ENCODE results near the gene DNAH10.

DNAH10 gene

GRCh38 chr12:123942238-123942653, 180.1 kb downstream of the DNAH10 start:
- no peak overlapping the region for H4K91ac ChIP-seq (ENCODE audit: low read depth, low read length, poor library complexity)
- no peak overlapping the region for H3K4me2 ChIP-seq (ENCODE audit: insufficient read depth, low read length, poor library complexity, severe bottlenecking)
- no CpG with 5 or more reads among the region's 10 CpGs for WGBS, 2 donors (ENCODE audit: extremely low coverage in 2 of 2, insufficient read length in 2 of 2, insufficient replicate concordance in 1 of 2)
- H3K4me1 ChIP-seq (ENCODE audit: control insufficient read depth in 2 of 2, insufficient read depth in 1 of 2, low read depth in 1 of 2, low read length in 2 of 2) = peaks cover 3 to 4% of the 10 kb centered on the region in 2 donors
- no peak overlapping the region for H3K18ac ChIP-seq (ENCODE audit: low read length)
- H2AK5ac ChIP-seq (ENCODE audit: low read depth, low read length) = no peak overlapping the region
- H2BK12ac ChIP-seq (ENCODE audit: low read length) = no peak overlapping the region
- no peak overlapping the region for H3K4me3 ChIP-seq (ENCODE audit: low read length in 2 of 2)
- H3K23ac ChIP-seq (ENCODE audit: low read depth, low read length, poor library complexity) = no peak overlapping the region
- H3K27me3 ChIP-seq (ENCODE audit: control insufficient read depth in 3 of 3, insufficient read depth in 3 of 3, low read depth in 1 of 3, low read length in 3 of 3) = no peaks in the 10 kb centered on the region
- peaks cover 10 to 59% of the 10 kb centered on the region in 2 donors for H3K36me3 ChIP-seq (replicated peaks in 1 of 2; ENCODE audit: control insufficient read depth in 2 of 2, insufficient read depth in 2 of 2, low read length in 2 of 2)
- peaks cover 5 to 20% of the 10 kb centered on the region in 2 donors for H3K9me3 ChIP-seq (replicated peaks in 1 of 2; ENCODE audit: control insufficient read depth in 2 of 2, insufficient read depth in 1 of 2, low read depth in 1 of 2, low read length in 2 of 2)
- H2BK15ac ChIP-seq (ENCODE audit: low read length) = no peak overlapping the region
- H2BK5ac ChIP-seq (ENCODE audit: low read length) = no peak overlapping the region
- H3K9ac ChIP-seq (ENCODE audit: low read depth, low read length, poor library complexity) = no peak overlapping the region
- no peak overlapping the region for H3K27ac ChIP-seq (replicated peaks; ENCODE audit: low read length)
- H2AFZ ChIP-seq (ENCODE audit: low read length) = no peak overlapping the region
- no peak overlapping the region for H4K8ac ChIP-seq (ENCODE audit: low read depth, low read length)
- DNase-seq (ENCODE audit: low spot score) = no peak
- H3K4ac ChIP-seq (ENCODE audit: low read length) = no peak overlapping the region
- peak overlapping the region; percentile 56 for H3K14ac ChIP-seq (ENCODE audit: low read length)
- no peaks in the 10 kb centered on the region for H3K79me1 ChIP-seq (ENCODE audit: low read depth, low read length)
- H2BK120ac ChIP-seq (ENCODE audit: low read depth, low read length) = no peak overlapping the region

GRCh38 chr12:123942911-123943648, 181.0 kb downstream of the DNAH10 start:
- DNase-seq (ENCODE audit: low spot score) = no peak
- no peak overlapping the region for H3K14ac ChIP-seq (ENCODE audit: low read length)
- H2AK5ac ChIP-seq (ENCODE audit: low read depth, low read length) = no peak overlapping the region
- no peak overlapping the region for H4K8ac ChIP-seq (ENCODE audit: low read depth, low read length)
- H2BK5ac ChIP-seq (ENCODE audit: low read length) = no peak overlapping the region
- H3K27ac ChIP-seq (replicated peaks; ENCODE audit: low read length) = no peak overlapping the region
- H3K36me3 ChIP-seq (replicated peaks in 1 of 2; ENCODE audit: control insufficient read depth in 2 of 2, insufficient read depth in 2 of 2, low read length in 2 of 2) = peaks cover 10 to 54% of the 10 kb centered on the region in 2 donors
- no peaks in the 10 kb centered on the region for H3K27me3 ChIP-seq (ENCODE audit: control insufficient read depth in 3 of 3, insufficient read depth in 3 of 3, low read depth in 1 of 3, low read length in 3 of 3)
- H3K18ac ChIP-seq (ENCODE audit: low read length) = peak overlapping the region; percentile 19
- H3K4me3 ChIP-seq (ENCODE audit: low read length in 2 of 2) = no peak overlapping the region
- H3K4me2 ChIP-seq (ENCODE audit: insufficient read depth, low read length, poor library complexity, severe bottlenecking) = no peak overlapping the region
- H2BK120ac ChIP-seq (ENCODE audit: low read depth, low read length) = no peak overlapping the region
- WGBS, 2 donors (ENCODE audit: extremely low coverage in 2 of 2, insufficient read length in 2 of 2, insufficient replicate concordance in 1 of 2) = no CpG with 5 or more reads among the region's 16 CpGs
- H3K23ac ChIP-seq (ENCODE audit: low read depth, low read length, poor library complexity) = peak overlapping the region; percentile 76
- no peak overlapping the region for H2AFZ ChIP-seq (ENCODE audit: low read length)
- peaks cover 3 to 6% of the 10 kb centered on the region in 2 donors for H3K4me1 ChIP-seq (ENCODE audit: control insufficient read depth in 2 of 2, insufficient read depth in 1 of 2, low read depth in 1 of 2, low read length in 2 of 2)
- H2BK15ac ChIP-seq (ENCODE audit: low read length) = no peak overlapping the region
- H3K4ac ChIP-seq (ENCODE audit: low read length) = no peak overlapping the region
- H2BK12ac ChIP-seq (ENCODE audit: low read length) = no peak overlapping the region
- no peak overlapping the region for H4K91ac ChIP-seq (ENCODE audit: low read depth, low read length, poor library complexity)
- H3K9ac ChIP-seq (ENCODE audit: low read depth, low read length, poor library complexity) = peak overlapping the region; percentile 63
- H3K9me3 ChIP-seq (replicated peaks in 1 of 2; ENCODE audit: control insufficient read depth in 2 of 2, insufficient read depth in 1 of 2, low read depth in 1 of 2, low read length in 2 of 2) = peaks cover 5 to 20% of the 10 kb centered on the region in 2 donors
- H3K79me1 ChIP-seq (ENCODE audit: low read depth, low read length) = no peaks in the 10 kb centered on the region

GRCh38 chr12:123943816-123944215, 181.7 kb downstream of the DNAH10 start:
- Histone ChIP-seq H3K27me3 (ENCODE audit: control insufficient read depth in 3 of 3, insufficient read depth in 3 of 3, low read depth in 1 of 3, low read length in 3 of 3) (no peaks in the 10 kb centered on the region), H3K18ac (ENCODE audit: low read length) (no peak overlapping the region), H3K9ac (ENCODE audit: low read depth, low read length, poor library complexity) (no peak overlapping the region), H3K27ac (replicated peaks; ENCODE audit: low read length) (no peak overlapping the region), H4K91ac (ENCODE audit: low read depth, low read length, poor library complexity) (no peak overlapping the region), H3K79me1 (ENCODE audit: low read depth, low read length) (no peaks in the 10 kb centered on the region), H3K4me1 (ENCODE audit: control insufficient read depth in 2 of 2, insufficient read depth in 1 of 2, low read depth in 1 of 2, low read length in 2 of 2) (peaks cover 4 to 10% of the 10 kb centered on the region in 2 donors), H2BK15ac (ENCODE audit: low read length) (no peak overlapping the region), H2BK5ac (ENCODE audit: low read length) (no peak overlapping the region), H3K4ac (ENCODE audit: low read length) (no peak overlapping the region), H2BK120ac (ENCODE audit: low read depth, low read length) (no peak overlapping the region), H4K8ac (ENCODE audit: low read depth, low read length) (no peak overlapping the region), H2AFZ (ENCODE audit: low read length) (no peak overlapping the region), H3K9me3 (replicated peaks in 1 of 2; ENCODE audit: control insufficient read depth in 2 of 2, insufficient read depth in 1 of 2, low read depth in 1 of 2, low read length in 2 of 2) (peaks cover 5 to 20% of the 10 kb centered on the region in 2 donors), H3K4me2 (ENCODE audit: insufficient read depth, low read length, poor library complexity, severe bottlenecking) (no peak overlapping the region), H3K23ac (ENCODE audit: low read depth, low read length, poor library complexity) (no peak overlapping the region), H3K36me3 (replicated peaks in 1 of 2; ENCODE audit: control insufficient read depth in 2 of 2, insufficient read depth in 2 of 2, low read length in 2 of 2) (peaks cover 10 to 54% of the 10 kb centered on the region in 2 donors), H3K4me3 (ENCODE audit: low read length in 2 of 2) (no peak overlapping the region), H2AK5ac (ENCODE audit: low read depth, low read length) (no peak overlapping the region), H3K14ac (ENCODE audit: low read length) (no peak overlapping the region), H2BK12ac (ENCODE audit: low read length) (no peak overlapping the region)
- DNase-seq (ENCODE audit: low spot score) = no peak
- no CpG with 5 or more reads among the region's 5 CpGs for WGBS, 2 donors (ENCODE audit: extremely low coverage in 2 of 2, insufficient read length in 2 of 2, insufficient replicate concordance in 1 of 2)

- no peak overlapping the region for H2BK15ac ChIP-seq (ENCODE audit: low read length)
- WGBS, 2 donors (ENCODE audit: extremely low coverage in 2 of 2, insufficient read length in 2 of 2, insufficient replicate concordance in 1 of 2) = no CpG with 5 or more reads among the region's 10 CpGs
Observed at GRCh38 chr12:123944696-123945095, 182.6 kb downstream of the DNAH10 start.

More at GRCh38 chr12:123944696-123945095, 182.6 kb downstream of the DNAH10 start:
- Histone ChIP-seq H3K4me1 (ENCODE audit: control insufficient read depth in 2 of 2, insufficient read depth in 1 of 2, low read depth in 1 of 2, low read length in 2 of 2) (peaks cover 10 to 18% of the 10 kb centered on the region in 2 donors), H2BK12ac (ENCODE audit: low read length) (no peak overlapping the region), H3K79me1 (ENCODE audit: low read depth, low read length) (no peaks in the 10 kb centered on the region), H3K9ac (ENCODE audit: low read depth, low read length, poor library complexity) (no peak overlapping the region), H3K27me3 (ENCODE audit: control insufficient read depth in 3 of 3, insufficient read depth in 3 of 3, low read depth in 1 of 3, low read length in 3 of 3) (no peaks in the 10 kb centered on the region), H2AFZ (ENCODE audit: low read length) (no peak overlapping the region), H3K27ac (replicated peaks; ENCODE audit: low read length) (no peak overlapping the region), H2BK120ac (ENCODE audit: low read depth, low read length) (no peak overlapping the region), H3K18ac (ENCODE audit: low read length) (no peak overlapping the region), H4K8ac (ENCODE audit: low read depth, low read length) (no peak overlapping the region), H3K23ac (ENCODE audit: low read depth, low read length, poor library complexity) (no peak overlapping the region), H4K91ac (ENCODE audit: low read depth, low read length, poor library complexity) (no peak overlapping the region), H3K14ac (ENCODE audit: low read length) (no peak overlapping the region), H2BK5ac (ENCODE audit: low read length) (no peak overlapping the region), H2AK5ac (ENCODE audit: low read depth, low read length) (no peak overlapping the region), H3K4me3 (ENCODE audit: low read length in 2 of 2) (no peak overlapping the region), H3K4me2 (ENCODE audit: insufficient read depth, low read length, poor library complexity, severe bottlenecking) (no peak overlapping the region), H3K4ac (ENCODE audit: low read length) (no peak overlapping the region), H3K36me3 (replicated peaks in 1 of 2; ENCODE audit: control insufficient read depth in 2 of 2, insufficient read depth in 2 of 2, low read length in 2 of 2) (peaks cover 10 to 47% of the 10 kb centered on the region in 2 donors), H3K9me3 (replicated peaks in 1 of 2; ENCODE audit: control insufficient read depth in 2 of 2, insufficient read depth in 1 of 2, low read depth in 1 of 2, low read length in 2 of 2) (peaks cover 5 to 20% of the 10 kb centered on the region in 2 donors)
- no peak for DNase-seq (ENCODE audit: low spot score)

Measured in neuronal stem cell (in vitro differentiated cells).